H1 (cell line): ENCODE results near the gene ASH1L. TPM values are rescaled to one million over a fixed set of nuclear protein-coding genes. Genes with fewer than 3 reads are reported as not detected.

Experiments
- ASH2L ChIP-seq: fragments of 200-600, 300-600 bp; sonication (generic); IDR thresholded peaks from one replicate; pipeline ENCODE4 v1.7.1; 2017; ENCODE audit warnings: low read length
- CTCF ChIP-seq, 3 experiments: IDR thresholded peaks; 1 replicate in 2 of 3; 2 replicates in 1 of 3; pipeline versions ENCODE4 v1.5.1 to v1.6.1; 2011; ENCODE audit warnings: low read length in 3 of 3, mild to moderate bottlenecking in 3 of 3, inconsistent platforms in 2 of 3, low read depth in 1 of 3, moderate library complexity in 1 of 3; ENCODE audit not compliant: insufficient read depth in 1 of 3; ENCODE audit errors: control extremely low read depth in 1 of 3
- KDM5A ChIP-seq: fragments of 200-600 bp; IDR thresholded peaks from 2 replicates; pipeline ENCODE4 v1.7.1; 2012; ENCODE audit warnings: mild to moderate bottlenecking, low read length, inconsistent platforms, mixed read lengths
- POLR2A ChIP-seq, 2 experiments: IDR thresholded peaks; 1 replicate in 1 of 2; 2 replicates in 1 of 2; pipeline ENCODE4 v1.6.1; 2011; ENCODE audit warnings: low read depth in 2 of 2, low read length in 2 of 2, mild to moderate bottlenecking in 2 of 2; ENCODE audit errors: control extremely low read depth in 1 of 2
- RFX5 ChIP-seq: IDR thresholded peaks from 2 replicates; pipeline ENCODE4 v1.6.1; 2011; ENCODE audit warnings: low read depth, low read length, improper control_type of control experiment, borderline replicate concordance
- SUZ12 ChIP-seq: fragments of 200-600 bp; sonication (generic); IDR thresholded peaks from 2 replicates; pipeline ENCODE4 v1.6.1; 2012; ENCODE audit warnings: mild to moderate bottlenecking, inconsistent platforms, low read length, moderate library complexity, mixed read lengths
- TEAD4 ChIP-seq: IDR thresholded peaks from 2 replicates; pipeline ENCODE4 v1.6.1; 2012; ENCODE audit warnings: low read depth, low read length, inconsistent platforms, mixed read lengths
- ZNF274 ChIP-seq: IDR thresholded peaks from 2 replicates; pipeline ENCODE4 v1.7.0; 2012; ENCODE audit warnings: low read length, borderline replicate concordance; ENCODE audit errors: extremely low read depth
- polyA plus RNA-seq, 7 experiments: library from polyadenylated mRNA; depleted of rRNA in 3 of 7; stranded (reverse) in 5 of 7; unstranded in 2 of 7; fragments of >200 nt in 5 of 7; fragments of 200-250 nt in 2 of 7; gene quantifications; 1 replicate in 5 of 7; 2 replicates in 1 of 7; 4 replicates in 1 of 7; pipeline versions ENCODE4 v1.2.1 to v1.2.3, GENCODE V29; 2011 to 2013; ENCODE audit warnings: missing spikeins in 2 of 7, mixed read lengths in 2 of 7
- total RNA-seq: library from RNA; stranded (reverse); fragmentation: NEBNext Ultra II Directional; extraction: Animal tissue kit (Norgen Biotek cat#: 25700); gene quantifications from 2 replicates; pipeline ENCODE4 v1.2.1, GENCODE V29; 2021

ASH1L gene
- total and polyA plus RNA-seq, 2 of the 8 experiments (the other 6 are each of a cell fraction or from before 2014, with no cell fraction given): 7.5 to 27.6 TPM

GRCh38 chr1:155321639-155322503 is 240.7 kb downstream of the ASH1L start (continued):
- TF ChIP-seq CTCF (IDR thresholded peaks at IDR 0.05; ENCODE audit: control extremely low read depth in 1 of 3, insufficient read depth in 1 of 3, low read depth in 1 of 3, low read length in 3 of 3): no peak
- no peak for TF ChIP-seq SUZ12
- TF ChIP-seq RFX5: no peak
- no peak for TF ChIP-seq TEAD4
- no peak for TF ChIP-seq POLR2A (IDR thresholded peaks at IDR 0.05; ENCODE audit: control extremely low read depth in 1 of 2, low read depth in 2 of 2, low read length in 2 of 2)
- no peak for TF ChIP-seq ZNF274
- TF ChIP-seq KDM5A: no peak
- no peak for TF ChIP-seq ASH2L
- TF ChIP-seq, all 59 proteins: peak for 0
